GM21381 (cell line): ENCODE measurements around the gene CAMK1D.
"Not testable (repeated sequence)": the region's sequence is repeated elsewhere in the genome, so short reads cannot be mapped to it uniquely, and the experiment has no call there.

Experiments
- ATAC-seq: cut with Tn5 transposase; IDR thresholded peaks from one replicate; pipeline ENCODE4 v1.9.1; 2021; ENCODE audit warnings: mild to moderate bottlenecking, moderate library complexity; ENCODE audit not compliant: unreplicated experiment

The CAMK1D gene

DNA sequence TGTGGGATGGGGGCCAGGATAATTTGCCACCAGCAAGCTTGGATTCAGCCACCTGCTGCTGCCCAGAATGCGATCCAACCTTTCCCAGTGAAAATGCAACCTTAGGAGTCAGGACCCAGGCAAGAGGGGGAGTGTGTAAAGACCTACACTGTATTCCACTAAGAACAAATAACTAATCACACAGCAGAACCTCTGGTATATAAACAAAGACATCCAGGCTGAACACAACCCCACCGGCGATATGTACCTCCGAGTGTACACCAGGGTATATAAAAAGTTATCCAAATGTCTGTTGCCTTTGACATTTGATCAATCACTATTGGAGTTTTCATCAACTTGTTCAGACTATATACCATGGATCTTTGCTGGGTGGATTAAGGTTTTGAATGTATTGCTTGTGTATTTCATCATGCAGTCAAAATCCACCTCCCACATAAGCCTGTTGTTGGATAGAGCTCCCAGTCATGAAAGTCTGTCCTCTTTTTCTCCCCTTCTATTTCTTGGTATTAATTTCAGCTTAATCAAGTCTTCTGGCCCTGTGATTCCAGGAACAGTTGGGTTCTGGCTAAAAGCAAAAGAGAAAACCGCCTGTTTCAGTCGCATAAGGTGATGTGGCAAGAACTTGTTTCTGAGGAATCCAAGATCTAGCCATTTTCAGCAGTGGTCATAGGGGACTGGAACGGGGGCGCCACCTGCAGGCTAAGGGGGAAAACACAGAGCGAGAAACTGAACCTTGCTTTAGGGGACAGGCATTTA is 361.4 kb downstream of the CAMK1D start:
- ATAC-seq = peak; percentile 72

DNA sequence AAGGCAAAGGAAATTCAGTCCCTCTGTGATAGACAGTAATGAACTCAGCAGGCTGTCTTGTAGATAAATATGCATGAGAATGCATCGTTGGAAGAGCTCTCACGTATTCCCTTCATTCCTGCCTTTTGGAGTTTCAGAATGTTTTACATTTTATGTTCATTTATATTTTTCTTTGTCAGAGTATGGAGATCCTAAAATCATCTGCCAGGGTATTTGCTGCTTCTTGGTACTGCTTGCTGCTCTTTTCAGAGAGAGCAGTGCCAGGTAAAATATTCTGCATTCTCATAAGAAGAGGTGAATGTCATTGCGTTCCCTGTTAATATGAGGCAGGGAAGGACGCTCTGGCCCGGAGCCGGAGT is 362.0 kb downstream of the CAMK1D start:
- no peak for ATAC-seq

DNA sequence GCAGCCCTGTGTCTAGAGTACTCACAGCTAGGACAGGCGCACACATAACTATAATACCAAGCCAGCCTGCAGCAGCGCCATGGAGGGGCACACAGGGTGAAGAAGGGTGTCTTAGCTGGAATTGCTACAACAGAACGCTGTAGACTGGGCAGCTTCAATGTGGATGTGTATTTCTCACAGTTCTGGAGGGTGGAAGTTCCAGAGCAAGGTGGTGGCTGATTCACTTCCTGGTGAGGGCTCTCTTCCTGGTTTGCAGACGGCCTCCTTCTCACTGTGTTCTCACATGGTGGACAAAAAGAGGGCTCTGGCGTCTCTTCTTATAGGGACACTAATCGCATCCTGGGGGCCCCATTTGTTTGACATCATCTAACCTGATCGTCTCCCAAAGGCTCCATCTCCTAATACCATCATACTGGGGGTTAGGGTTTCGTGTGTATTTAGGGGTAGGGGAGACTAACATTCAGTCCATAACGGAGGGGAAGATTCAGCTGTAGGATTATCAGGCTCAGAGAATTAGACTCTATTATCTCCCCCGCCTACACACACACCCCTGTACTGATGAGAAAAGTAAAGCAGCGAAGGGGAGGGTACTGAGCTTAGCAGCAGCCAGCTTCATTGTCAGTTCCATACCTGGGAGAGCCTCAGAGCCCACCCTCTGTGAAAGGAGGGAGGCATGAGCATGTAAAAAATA is 363.1 kb downstream of the CAMK1D start:
- ATAC-seq = no peak

DNA sequence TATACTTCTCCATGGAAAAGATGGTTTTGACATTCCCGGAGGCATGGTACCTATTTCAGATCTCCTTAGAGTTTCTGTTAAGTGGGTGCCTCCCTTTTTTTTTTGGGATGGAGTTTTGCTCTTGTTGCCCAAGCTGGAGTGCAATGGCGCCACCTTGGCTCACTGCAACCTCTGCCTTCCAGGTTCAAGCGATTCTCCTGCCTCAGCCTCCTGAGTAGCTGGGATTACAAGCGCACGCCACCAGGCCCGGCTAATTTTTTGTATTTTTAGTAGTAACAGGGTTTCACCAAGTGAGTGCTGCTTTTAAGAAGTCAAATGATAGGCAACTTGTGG is 363.6 kb downstream of the CAMK1D start:
- ATAC-seq = not testable (repeated sequence)

DNA sequence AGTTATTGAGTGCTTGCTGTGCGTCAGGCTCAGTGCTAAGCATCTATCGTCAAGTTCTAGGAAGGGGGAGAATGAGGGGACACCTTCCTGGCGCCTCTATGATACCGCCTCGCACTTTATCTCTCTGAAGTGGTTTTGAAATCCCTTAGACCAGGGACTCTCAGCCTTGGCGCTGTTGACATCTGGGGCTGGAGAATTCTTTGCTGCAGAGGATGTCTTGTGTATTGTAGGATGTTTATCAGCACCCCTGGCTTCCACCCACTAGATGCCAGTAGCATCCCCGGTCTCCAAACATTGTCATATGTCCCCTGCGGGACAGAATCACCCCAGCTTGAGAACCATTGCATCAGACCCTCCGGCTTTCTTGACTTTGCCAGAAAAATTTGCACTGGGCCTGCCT is 366.7 kb downstream of the CAMK1D start:
- ATAC-seq = no peak

DNA sequence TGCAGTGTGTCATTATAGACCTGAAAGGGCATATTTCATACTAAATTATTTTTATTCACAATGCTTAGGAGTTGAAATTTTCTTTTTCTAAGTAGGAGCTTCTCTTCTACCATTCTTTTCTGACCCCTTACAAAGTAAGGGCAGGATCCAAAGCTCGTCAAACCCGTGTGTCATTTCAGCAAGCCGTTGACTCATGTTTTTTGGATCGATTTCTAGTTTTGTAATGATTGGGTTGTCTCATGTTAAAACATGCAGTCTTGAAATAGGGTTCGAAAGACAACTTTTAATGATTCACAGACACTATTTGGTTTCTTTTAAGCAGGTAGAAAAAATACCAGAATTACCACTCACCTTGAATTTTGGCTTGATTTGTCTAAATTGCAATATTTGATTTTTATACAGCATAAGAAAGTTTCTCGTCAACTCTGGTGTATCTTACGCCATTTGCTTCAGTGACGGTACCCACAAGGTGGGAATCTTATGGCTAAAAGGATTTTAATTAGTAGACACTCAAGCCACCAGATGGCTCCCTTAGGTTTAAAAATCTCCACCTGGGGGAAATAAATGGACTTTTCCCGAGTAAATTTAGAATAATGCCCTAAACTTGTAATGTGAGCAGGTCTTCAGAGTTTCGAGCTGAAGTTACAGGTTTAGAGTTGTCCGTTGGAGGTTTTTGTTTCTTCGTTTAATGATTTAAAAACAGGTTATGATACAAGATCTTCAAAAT is 368.8 kb downstream of the CAMK1D start:
- no peak for ATAC-seq

DNA sequence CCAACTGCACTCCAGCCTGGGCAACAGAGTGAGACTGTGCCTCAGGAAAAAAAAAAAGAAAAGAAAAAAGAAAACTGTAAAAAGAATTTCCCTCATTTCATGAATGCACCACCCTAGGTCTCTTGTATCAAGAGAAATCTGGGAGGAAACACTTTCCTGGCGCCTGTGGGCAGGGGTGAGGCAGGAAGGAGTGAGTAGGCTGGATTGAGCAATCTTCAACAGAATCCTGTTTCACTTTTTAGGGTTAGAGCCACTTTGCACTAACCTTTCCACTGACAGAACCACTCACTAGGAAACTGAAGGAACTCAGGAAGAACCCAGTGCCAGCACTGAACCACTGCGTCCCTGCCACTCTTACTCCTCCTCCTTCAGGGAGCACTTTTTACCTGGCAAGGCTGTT is 370.0 kb downstream of the CAMK1D start:
- ATAC-seq = no peak

DNA sequence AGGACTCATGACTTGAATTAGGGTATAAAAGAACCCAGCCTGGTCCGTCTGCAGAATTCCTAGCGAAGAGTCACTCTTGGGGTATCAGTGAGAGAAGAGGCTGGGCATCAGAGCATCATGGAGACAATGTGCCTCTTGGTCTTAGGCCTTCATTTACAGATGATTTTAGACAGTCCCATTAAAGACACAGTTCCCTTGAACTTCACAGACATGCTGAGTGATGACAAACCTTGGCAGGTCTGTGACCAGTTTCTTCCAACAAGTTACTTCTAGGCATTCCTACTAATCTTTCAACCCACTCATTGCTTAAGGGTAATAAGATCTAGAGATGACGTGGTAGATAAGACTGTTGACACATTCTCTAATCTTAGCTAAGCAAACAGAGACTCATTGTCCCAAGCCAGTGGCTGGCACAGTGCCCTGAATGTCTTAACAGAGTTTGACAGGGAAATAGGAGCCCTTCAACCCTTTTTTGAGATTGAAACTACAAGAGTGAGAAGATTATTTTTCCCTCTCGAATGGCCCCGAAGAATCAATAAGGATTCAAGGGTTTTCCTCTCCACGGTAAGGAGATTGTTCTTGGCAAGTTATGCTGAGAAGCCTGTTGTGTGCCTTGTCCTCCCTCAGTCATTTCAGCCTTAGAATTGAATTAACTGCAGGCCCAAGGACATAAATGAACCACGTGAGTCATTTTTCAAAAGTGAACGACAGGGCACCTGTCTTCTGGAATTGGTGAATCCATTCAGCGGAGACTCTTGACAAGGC is 371.1 kb downstream of the CAMK1D start:
- no peak for ATAC-seq

DNA sequence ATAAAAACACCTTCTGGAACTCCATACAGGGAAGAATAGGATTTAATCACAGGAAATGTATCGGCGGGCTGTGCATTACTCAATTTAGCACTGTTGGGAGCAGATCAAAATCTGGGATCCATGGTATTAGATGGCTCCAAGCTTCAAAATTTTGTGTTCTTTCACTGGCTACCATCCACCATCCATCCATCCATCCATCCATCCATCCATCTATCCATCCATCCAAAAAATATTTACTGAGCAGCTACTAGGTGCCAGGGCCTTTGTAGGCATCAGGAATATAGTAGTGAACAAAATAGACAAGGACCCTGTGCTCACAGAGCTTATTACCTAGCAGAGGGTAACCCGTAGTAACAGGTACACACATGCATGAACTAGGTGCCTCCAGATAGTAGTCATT is 372.0 kb downstream of the CAMK1D start:
- no peak for ATAC-seq

DNA sequence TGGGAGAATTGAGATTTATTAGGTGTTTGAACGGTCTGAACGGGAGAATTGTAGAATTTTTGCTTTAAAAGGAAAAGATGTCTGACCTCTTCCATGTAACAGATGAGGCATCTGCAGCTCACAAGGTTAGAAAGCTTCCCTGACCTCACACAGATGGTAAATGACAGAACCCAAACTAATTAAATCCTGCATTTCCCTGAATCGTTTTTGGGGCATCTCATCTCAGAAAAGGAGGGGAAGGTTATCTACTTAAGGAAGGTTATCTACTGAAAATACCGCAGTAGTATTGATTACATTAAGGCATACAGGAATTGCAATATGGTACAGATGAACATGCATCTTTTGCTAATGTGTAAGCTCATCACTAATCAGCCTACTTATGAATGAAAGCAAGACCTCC is 373.9 kb downstream of the CAMK1D start:
- no peak for ATAC-seq

DNA sequence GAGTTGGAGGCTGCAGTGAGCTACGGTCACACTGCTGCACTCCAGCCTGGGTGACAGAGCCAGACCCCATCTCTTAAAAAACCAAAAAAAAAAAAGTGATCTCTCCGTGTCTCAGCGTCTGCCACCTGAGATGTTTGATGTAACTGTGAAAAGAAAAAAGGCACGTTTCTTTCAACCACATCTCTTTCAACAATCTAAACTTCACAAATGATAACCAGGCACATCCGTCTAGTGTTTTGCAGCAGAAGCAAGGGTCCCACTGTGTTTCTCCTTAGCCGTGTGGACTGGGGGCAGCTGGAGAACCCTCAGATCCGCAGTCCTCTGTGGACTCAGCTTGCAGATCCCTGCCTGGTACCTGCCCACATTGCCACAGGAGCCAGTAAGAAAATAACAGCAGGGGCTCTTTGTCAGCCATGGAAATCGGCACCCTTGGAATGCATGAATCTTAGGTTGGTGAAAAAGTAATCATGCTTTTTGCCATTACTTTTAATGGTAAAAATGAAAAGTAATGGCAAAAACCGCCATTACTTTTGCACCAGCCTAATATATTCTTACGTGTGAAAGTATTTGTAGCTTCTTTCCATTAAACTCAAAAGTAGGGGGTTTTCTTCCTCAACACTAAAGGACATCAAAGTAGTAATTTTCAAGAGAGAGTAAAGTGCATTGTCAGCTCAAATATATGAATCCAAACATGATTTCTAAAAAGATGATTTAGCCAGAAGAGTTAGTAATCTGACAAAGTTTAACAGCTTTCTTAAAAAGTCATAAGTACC is 375.6 kb downstream of the CAMK1D start:
- no peak for ATAC-seq

DNA sequence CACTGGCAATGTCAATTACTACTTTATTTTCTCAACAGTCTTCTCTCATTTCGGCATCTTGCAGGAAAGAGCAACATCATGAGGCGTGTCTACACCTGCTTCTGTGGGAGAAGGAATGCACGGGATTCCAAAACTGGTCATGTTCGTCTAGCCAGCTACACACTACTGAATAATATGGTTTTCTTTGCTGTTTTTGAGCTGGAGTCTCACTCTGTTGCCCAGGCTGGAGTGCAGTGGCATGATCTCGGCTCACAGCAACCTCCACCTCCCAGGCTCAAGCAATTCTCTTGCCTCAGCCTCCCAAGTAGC is 376.2 kb downstream of the CAMK1D start:
- not testable (repeated sequence) for ATAC-seq

DNA sequence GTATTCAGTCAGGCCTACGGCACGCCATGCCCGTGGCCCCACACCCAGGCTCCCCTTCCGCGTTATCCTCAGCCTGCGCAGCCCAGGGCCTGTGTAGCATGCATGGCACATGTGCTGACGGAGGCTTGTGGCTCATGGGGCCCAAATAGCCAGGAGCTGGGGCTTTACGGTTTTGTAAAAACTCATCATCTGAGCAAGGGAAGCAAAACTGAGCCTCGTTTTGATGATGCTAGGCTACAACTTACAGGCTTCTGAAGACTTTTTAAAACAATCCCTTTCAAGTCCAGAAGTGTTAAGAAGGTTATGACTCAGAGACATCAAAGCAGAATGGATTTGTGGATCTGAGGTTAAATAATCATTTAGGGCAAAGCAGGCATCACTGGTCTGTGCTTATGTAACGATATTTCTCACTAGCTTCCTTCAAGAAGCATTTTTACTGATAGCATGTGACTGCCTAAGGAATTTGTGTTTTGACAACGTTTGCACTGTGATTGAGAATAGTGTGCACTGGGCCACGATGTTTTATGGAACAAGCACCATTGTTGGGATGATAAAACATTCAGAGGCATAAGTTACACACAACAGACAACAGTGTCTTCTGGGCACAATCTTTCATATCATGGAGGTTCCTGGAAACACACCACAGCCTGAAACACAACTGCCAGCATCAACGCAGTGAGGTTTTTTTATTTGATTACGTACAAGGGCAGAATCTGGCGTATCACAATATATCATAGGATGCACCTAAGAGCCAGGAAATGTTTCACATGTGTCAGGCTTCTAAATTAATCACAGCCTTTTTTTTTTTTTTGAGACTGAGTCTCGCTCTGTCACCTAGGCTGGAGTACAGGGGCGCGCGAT is 377.9 kb downstream of the CAMK1D start:
- ATAC-seq = no peak

DNA sequence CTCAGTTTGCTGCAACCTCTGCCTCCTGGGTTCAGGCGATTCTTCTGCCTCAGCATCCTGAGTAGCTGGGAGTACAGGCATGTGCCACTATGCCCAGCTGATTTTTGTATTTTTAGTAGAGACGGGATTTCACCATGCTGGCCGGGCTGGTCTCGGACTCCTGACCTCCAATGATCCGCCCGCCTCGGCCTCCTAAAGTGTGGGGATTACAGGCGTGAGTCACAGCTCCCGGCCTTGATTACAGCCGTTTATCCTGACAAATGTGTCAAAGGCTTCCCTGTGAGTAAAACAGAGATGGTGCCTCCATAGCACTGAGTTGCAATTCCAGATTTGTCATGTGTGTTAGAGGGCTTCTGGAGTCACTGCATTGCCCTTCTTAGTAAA is 378.5 kb downstream of the CAMK1D start:
- no peak for ATAC-seq

DNA sequence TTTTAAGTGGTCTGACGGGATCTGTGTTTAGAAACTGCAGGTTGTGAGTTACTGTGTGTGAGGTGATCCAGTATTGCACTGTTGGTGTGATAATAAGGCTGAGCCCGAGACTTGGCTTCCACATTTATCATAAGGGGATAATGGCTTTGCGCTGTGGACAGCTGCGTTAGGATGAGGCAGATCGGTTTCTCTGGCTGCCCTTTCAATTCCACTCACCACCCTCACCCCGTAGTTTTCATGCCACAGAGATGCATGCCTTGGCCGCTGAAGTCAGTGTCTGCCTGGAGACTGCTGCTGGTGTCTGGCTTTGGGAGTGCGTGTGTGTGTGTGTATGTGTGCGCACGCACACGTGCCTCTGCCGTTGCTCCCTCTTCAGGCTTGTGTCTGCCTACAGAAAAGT is 379.1 kb downstream of the CAMK1D start:
- ATAC-seq = no peak

DNA sequence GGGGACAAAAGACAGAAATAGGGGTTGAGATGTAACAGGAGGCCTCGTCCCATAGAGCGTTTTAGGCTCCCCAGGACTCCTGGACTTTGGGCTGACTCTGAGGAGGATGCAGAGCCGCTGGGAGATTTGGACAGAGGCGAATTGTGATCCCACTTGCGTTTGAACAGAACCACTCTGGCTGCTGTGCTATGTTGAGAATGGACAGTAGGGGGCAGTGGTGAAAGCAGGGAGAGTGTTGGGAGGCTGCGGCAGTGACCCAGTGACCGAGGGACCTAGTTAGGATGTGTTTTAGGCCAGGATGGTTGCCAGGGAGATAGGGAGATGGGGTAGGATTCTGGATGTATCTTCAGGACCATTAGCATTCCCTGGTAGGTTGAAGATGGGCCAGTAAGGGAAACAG is 380.5 kb downstream of the CAMK1D start:
- no peak for ATAC-seq

DNA sequence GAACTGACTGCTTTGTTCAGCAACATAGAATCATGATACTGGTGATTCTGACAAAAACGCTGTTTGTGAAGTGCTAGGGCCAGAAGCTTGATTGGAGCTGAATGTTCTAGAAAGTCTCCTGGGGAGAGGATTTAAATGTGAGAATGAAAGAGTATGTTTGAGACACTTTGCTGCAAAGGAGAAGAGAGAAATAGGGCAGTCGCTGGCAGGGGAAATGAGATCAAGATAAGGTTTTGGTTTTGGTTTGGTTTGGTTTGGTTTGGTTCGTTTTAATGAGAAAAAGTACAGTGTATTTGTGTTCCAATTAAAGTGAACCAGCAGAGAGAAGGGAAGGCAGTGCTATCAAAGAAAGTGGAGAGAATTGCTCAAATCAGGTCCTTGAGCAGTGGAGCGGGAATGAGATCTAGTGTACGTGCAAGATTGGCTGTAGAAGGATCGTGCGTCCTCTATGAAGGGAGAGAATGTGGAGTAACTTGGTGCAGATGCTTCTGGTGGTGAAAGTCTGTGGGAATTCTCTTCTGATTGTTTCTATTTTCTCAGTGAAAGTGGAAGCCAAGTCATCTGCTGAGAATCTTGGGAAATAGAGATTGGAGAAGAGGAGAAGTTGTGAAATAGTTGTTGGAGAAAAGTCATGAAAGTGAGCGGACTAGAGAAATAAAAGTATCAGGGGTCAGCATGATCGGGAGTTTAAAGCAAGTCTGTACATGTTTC is 381.6 kb downstream of the CAMK1D start:
- ATAC-seq = no peak

DNA sequence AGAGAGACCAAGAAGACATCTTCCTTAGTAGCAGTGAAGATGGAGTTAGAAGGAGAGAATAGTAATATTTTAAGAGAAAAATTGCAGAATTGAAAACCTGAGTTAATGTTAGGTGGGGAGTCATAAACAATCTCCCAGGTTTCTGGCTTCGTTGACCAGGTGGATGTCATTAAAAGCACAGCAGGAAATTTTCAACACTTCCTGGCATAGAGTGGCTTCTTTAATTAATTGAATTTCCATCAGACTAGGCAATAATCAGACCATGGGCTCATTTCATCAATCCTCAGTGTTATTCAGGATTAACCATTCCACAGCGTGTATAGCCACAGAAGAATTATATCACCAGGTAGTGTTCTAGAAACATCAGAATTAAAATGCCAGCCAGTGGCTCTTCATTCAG is 383.9 kb downstream of the CAMK1D start:
- ATAC-seq = no peak

DNA sequence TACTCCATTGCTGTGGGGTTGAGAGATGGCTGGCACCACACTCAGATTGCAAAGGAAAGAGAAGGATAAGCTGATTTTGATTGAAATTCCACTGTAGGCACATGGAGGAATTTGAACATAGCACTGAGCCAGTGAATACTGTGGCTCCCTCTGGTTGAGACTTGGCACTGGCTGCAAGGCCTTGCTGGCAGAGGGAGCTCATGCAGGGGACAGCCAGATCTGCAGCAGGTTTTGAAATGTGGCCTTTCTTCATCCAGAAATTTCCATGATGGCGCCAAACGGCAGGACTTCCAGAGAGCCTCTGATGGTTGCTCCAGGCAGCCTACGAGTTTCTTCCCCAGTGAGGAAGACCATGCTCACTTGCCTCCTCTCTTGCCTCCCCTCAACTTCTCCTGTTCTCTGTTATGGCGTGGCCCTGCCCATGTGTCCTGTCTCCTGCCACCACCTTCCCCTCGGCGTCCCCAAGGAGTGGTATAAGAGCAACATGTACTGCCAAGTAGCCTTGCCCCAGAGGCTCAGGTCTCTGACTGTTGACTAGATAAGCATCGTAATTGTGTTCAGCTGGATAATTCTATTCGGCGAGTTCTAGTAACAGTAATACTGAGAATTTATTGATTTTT is 386.6 kb downstream of the CAMK1D start:
- no peak for ATAC-seq
